NOMO-1 treated with dmso at 0.1 percent for 144 hours (cell line): ENCODE data around the gene VAV3.
A peak's percentile ranks its signal among the peaks of the same experiment; 100 is the strongest.
"Not testable (repeated sequence)": the region's sequence is repeated elsewhere in the genome, so short reads cannot be mapped to it uniquely, and the experiment has no call there.

Experiments
- DNase-seq: peaks from one replicate; lab custom pipeline; 2025; ENCODE audit not compliant: unreplicated experiment; lab: John Stamatoyannopoulos, UW

The VAV3 gene

GRCh38 chr1:107661158-107661557, 303.8 kb downstream of the VAV3 start:
- no peak for DNase-seq

DNA sequence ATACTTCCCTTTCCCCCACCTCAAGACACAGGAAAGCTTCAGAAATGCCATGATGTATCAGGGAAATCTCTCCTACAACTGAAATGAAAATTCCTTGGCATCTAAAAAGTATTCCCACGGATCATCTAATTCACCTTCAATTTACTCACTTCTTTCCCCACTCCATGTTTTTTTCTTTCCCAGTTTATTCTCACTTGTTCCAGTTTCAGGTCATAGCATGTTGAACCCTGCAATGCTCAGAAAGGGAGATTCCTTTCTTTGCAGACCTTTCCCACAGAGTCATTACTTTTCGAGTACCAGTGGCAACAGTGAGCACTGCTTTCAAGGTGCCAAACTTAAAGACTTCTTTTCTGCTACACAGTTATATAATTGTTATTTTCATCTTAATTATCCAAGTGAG, 305.0 kb downstream of the VAV3 start:
- DNase-seq = no peak

- DNase-seq = no peak
Measured at GRCh38 chr1:107657356-107657755, 307.6 kb downstream of the VAV3 start.

DNA sequence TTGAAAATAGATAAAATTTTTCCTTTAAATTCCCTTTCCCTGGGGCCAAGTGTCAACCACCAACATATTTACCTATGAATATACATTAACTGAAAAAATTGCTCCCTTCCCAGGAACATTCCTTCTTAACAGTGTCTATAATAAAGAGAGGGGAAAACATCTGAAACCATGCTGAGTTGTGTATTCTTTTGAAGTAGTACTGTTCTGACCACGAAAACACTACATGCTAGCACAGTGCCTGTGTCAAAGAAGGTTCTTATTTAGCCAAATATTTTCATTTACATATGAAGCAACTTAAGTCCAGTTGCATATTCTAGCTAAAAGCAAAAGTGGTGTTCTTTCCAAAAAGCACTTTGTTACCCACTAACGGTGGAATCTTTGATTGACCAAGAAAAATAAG, 311.2 kb downstream of the VAV3 start:
- DNase-seq = no peak

DNA sequence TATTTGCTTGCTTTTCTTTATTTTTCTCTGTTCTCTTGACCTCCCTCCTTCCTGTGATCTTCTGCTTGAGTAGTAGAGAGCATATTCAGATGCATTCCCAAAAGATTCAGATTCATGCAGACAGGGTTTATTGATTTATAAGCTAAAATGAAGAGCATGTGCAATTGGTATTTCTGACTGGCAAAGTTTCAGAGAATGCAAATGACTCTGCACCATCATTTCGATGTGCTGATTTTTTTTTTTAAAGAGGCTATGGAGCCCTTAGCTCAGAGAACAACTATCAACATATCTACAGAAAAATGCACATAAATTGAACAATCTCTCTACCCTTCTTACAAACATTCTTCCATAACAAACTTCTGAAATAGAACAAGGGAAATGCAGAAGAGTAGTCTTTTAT, 312.0 kb downstream of the VAV3 start:
- DNase-seq = no peak

- not testable (repeated sequence) for DNase-seq
Measured at GRCh38 chr1:107650825-107651224, 314.2 kb downstream of the VAV3 start.

- DNase-seq = no peak
Measured at GRCh38 chr1:107649023-107649422, 316.0 kb downstream of the VAV3 start.

GRCh38 chr1:107648071-107648470, 316.9 kb downstream of the VAV3 start:
- DNase-seq = no peak

DNA sequence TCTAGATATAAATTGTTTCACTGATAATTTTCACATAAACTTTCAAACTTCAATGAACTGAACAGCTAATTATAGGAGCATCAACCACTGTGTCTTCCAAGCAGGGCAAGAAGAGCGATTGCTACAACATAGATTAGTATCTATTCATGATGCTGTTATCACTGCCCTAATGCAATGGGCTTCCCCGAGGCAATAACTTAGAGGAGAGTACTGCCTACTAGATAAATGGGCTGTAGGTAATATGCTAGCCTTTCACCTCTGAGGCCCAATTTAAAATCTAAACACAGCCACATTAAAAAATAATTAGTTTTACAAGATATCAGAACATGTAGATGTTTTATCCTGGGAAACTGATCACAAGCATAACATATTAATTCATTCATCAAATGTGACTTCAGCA, 318.0 kb downstream of the VAV3 start:
- DNase-seq = no peak

GRCh38 chr1:107643766-107644165, 321.2 kb downstream of the VAV3 start:
- DNase-seq = no peak

- DNase-seq = peak; percentile 19
Measured at GRCh38 chr1:107640207-107640606, 324.8 kb downstream of the VAV3 start.

DNA sequence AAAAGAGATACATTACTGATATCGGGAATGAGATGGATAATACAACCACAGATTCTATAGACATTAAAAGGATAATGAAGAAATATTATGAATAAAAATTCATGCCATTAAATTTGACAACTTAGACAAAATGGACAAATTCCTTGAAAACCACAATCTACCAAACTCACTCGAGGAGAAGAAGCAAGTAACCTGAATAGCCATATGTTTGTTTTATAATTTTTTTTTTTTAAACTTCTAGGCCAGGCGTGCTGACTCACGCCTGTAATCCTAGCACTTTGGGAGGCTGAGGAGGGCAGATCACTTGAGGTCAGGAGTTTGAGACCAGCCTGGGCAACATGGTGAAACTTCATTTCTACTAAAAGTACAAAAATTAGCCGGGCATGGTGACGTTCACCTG, 327.9 kb downstream of the VAV3 start:
- no peak for DNase-seq

- DNase-seq = no peak
Measured at GRCh38 chr1:107633596-107633995, 331.4 kb downstream of the VAV3 start.

DNA sequence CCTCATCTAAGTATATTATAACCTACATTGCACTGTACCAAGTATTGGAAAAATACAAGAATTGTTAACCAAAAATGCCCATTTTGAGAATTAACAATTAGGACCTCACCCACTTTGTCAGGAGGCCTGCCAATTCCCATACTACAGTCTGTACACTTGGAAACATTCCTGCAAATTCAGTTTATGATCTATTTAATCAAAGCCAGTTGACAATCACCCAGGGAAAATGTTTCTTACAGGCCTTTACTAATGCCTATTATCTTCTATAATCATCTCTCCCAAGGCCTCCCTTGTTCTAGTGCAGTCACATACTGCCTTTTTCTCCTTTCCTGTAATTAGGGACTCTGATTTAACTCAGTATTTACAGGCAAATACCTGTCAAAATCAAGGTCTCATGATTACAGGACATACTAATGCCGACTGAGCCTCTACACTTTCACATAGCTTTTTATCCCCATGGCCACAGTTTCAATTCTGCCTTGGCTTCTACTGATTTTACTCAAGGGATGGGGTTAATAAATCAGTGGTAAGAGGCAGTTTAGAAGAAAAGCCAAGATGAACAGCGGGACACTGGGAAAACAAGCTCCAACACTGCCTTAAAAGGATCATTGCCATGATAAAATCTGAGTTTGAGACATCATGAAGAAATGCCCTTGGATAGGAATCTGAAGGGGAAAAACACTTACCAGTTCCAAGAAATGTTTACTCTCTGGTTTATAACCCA, 338.7 kb downstream of the VAV3 start:
- DNase-seq = no peak

DNA sequence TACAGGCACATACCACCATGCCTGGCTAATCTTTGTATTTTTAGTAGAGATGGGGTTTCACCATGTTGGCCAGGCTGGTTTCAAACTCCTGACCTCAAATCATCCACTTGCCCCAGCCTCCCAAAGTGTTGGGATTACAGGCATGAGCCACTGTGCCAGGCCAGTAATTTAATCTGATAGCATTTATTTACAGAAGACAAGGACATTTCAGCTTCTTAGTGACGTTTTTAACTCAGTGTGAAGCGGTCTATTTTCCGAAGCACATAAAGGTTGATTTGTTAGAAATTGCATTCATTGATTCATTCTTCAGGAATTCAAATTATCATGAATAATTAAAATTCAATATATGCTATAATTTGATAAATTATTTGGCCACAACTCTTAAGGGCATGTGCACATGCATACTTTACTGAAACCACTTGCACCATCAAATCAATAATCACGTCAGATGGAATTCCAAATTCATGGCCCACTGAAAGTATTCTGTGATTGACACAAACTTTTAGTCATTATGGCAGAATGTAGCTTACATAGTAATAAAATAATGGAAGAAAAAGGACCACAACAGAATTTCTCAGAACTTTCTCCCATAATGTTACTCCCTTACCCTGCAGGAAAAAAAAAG, 339.5 kb downstream of the VAV3 start:
- no peak for DNase-seq

GRCh38 chr1:107623431-107623830, 341.5 kb downstream of the VAV3 start:
- DNase-seq = no peak

DNA sequence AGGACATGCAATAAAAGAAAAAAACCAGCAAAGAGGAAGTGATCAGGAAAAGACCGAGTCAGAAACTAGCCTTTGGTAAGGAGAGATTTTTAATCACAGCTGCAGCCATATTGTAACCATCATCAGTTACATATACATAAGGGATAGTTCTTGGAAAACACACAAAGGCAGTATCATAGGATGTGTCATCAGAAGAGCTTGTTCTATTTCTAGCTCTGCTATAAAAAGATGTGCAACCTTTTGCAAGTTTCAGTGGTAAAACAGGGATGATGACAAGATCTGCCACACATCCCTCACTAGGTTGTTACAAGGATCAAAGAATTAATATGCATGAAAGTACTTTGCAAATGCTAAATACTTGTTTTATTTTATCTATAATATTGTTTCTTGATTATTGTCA, 342.0 kb downstream of the VAV3 start:
- DNase-seq = no peak

GRCh38 chr1:107622535-107622934, 342.4 kb downstream of the VAV3 start:
- no peak for DNase-seq

DNA sequence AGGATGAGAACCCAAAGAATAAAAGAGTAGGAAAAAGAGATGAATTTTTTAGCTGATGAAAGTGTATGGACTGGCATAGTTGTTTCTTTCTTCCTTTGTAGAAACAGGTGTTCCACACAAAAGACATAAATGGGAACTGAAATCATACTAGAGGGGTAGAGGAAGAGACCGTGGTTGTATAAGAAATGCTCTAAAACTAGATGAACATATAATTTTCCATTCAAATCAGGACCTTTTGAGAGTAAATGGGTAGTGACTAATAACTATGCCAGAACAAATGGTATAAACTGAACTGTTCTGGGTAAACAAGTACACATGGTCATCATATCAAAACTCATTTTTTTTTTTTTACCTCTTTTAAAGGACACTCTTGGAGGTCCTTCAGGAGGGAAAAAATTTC, 344.2 kb downstream of the VAV3 start:
- no peak for DNase-seq

DNA sequence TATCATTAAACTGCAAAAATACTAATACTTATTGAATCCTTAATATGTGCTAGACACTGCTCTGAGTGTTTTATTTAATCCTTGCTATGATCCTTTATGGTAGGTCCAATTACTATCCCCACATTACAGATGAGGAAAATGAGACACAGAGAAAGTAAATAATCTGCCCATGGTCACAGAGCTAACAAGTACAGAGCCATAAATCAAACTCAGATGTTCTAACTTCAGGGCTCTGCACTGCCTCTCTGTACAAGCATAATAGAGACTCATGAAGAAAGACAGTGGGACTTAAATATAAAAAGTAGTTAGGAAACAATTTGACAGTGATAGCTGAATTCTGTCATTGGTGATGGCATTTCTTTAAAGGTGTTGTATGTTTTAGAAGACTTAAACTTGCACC, 346.4 kb downstream of the VAV3 start:
- no peak for DNase-seq

DNA sequence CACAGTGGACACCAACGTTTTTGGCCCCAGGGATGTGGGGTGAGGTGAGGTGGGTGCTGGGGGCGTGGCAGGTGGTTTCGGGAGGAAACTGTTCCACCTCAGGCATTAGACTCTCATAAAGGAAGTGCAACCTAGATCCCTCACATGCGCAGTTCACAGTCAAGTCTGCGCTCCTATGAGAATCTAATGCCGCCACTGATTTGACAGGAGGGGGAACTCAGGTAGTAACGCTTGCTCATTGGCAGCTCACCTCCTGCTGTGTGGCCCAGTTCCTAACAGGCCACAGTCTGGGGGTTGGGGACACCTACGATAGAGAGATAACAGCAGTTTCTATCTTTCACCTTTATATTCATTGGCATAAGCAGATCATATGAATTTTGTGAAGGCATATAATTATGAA, 347.1 kb downstream of the VAV3 start:
- DNase-seq = no peak

GRCh38 chr1:107617456-107617855, 347.5 kb downstream of the VAV3 start:
- no peak for DNase-seq

GRCh38 chr1:107609808-107610207, 355.2 kb downstream of the VAV3 start:
- DNase-seq = no peak
